PC-9 (cell line): Measurements from ENCODE around the gene NUBPL. TPM values are rescaled to one million over a fixed set of nuclear protein-coding genes. Genes with fewer than 3 reads are reported as not detected.
"Not testable (repeated sequence)": the region's sequence is repeated elsewhere in the genome, so short reads cannot be mapped to it uniquely, and the experiment has no call there.

ENCODE experiments used
- BruUV-seq: library from RNA; stranded (reverse); fragments of 400-500 nt; replicated peaks from 2 replicates; lab custom pipeline; 2021; lab: Mats Ljungman, UMichigan
- CTCF ChIA-PET: fragments of 300-600 bp; sonication (Branson Sonifier 250); formaldehyde crosslinking; loops from one replicate; lab custom pipeline; 2022; ENCODE audit warnings: antibody characterized with exemption; lab: Charles Lee
- POLR2A ChIA-PET: fragments of 300-600 bp; sonication (Branson Sonifier 250); formaldehyde crosslinking; loops from one replicate; lab custom pipeline; 2022; ENCODE audit warnings: antibody characterized with exemption; ENCODE audit not compliant: unreplicated experiment; lab: Charles Lee
- DNase-seq, 2 experiments: peaks; one replicate each; pipeline versions ENCODE4 v3.0.0 to v3.0.0-alpha.2; 2015 to 2022; ENCODE audit warnings: mixed read lengths in 1 of 2
- H2AFZ ChIP-seq: fragments of 200-600 bp; sonication (generic); 2 replicates; pipeline ENCODE4 v1.8.1; 2017; ENCODE audit warnings: antibody characterized with exemption
- H3F3A ChIP-seq: fragments of 200-600 bp; sonication (generic); 2 replicates; pipeline ENCODE4 v1.8.1; 2017; ENCODE audit warnings: antibody characterized with exemption, mild to moderate bottlenecking, low read depth; ENCODE audit not compliant: insufficient read depth
- H3K27ac ChIP-seq: fragments of 200-600 bp; sonication (generic); 2 replicates; pipeline ENCODE4 v1.6.1; 2016; ENCODE audit warnings: mixed run types
- H3K27me3 ChIP-seq: fragments of 200-600 bp; sonication (generic); 2 replicates; pipeline ENCODE4 v1.6.1; 2016; ENCODE audit warnings: low read depth, mixed run types; ENCODE audit not compliant: insufficient read depth
- H3K36me3 ChIP-seq: fragments of 200-600 bp; sonication (generic); 2 replicates; pipeline ENCODE4 v1.6.1; 2016; ENCODE audit warnings: low read depth, mixed run types
- H3K4me1 ChIP-seq: fragments of 200-600 bp; sonication (generic); replicated peaks from 2 replicates; pipeline ENCODE4 v1.6.1; 2016; ENCODE audit warnings: mixed run types; ENCODE audit not compliant: insufficient read depth
- H3K4me2 ChIP-seq: fragments of 200-600 bp; sonication (generic); 2 replicates; pipeline ENCODE4 v1.6.1; 2017; ENCODE audit warnings: mixed run types
- H3K4me3 ChIP-seq: fragments of 200-600 bp; sonication (generic); 2 replicates; pipeline ENCODE4 v1.6.1; 2016; ENCODE audit warnings: mixed run types
- H3K79me2 ChIP-seq: fragments of 200-600 bp; sonication (generic); 2 replicates; pipeline ENCODE4 v1.6.1; 2017; ENCODE audit warnings: low read depth, mixed run types
- H3K9me2 ChIP-seq: fragments of 200-600 bp; sonication (generic); 2 replicates; pipeline ENCODE4 v1.8.1; 2017; ENCODE audit warnings: mild to moderate bottlenecking; ENCODE audit not compliant: insufficient read depth
- H3K9me3 ChIP-seq: fragments of 200-600 bp; sonication (generic); 2 replicates; pipeline ENCODE4 v1.8.1; 2016; ENCODE audit warnings: low read depth; ENCODE audit not compliant: insufficient read depth
- H4K20me1 ChIP-seq: fragments of 200-600 bp; sonication (generic); 2 replicates; pipeline ENCODE4 v1.8.1; 2017; ENCODE audit not compliant: insufficient read depth
- CTCF ChIP-seq: fragments of 200-600 bp; sonication (generic); conservative IDR thresholded peaks from 2 replicates; pipeline ENCODE4 v1.6.1; 2017; ENCODE audit warnings: mixed run types, antibody characterized with exemption, mild to moderate bottlenecking, moderate library complexity
- EZH2 ChIP-seq: fragments of 200-600 bp; sonication (generic); IDR thresholded peaks from 2 replicates; pipeline ENCODE4 v1.8.0; 2017; ENCODE audit warnings: antibody characterized with exemption, low read depth
- intact Hi-C: fragments of 100-400 bp; cut with micrococcal nuclease; formaldehyde crosslinking; loops from one replicate; pipeline ENCODE4 v1.10.0; 2022; ENCODE audit not compliant: unreplicated experiment
- total RNA-seq: library from RNA; stranded (reverse); gene quantifications from 2 replicates; pipeline ENCODE4 v1.2.3, GENCODE V29; 2021

NUBPL gene
- total RNA-seq, 1 experiment from 2014 or later, result 14.6 TPM

- no peaks in the 10 kb centered on the region for H3K79me2 ChIP-seq
- no peaks in the 10 kb centered on the region for H3K36me3 ChIP-seq
- no TSS peak for BruUV-seq
- intact Hi-C loops, result no loop called here
- H2AFZ ChIP-seq, result no peak overlapping the region
- no peak for DNase-seq
- no peaks in the 10 kb centered on the region for H3K27me3 ChIP-seq
- H3K27ac ChIP-seq, result no peak overlapping the region
- no peak overlapping the region for H3K4me3 ChIP-seq
- H3F3A ChIP-seq, result no peaks in the 10 kb centered on the region
- CTCF ChIA-PET, result no interaction called here
- no peaks in the 10 kb centered on the region for H3K4me1 ChIP-seq
- POLR2A ChIA-PET, result no interaction called here
- no peaks in the 10 kb centered on the region; the same call in 1 of the 2 replicates for H3K9me3 ChIP-seq
- H3K9me2 ChIP-seq, result no peaks in the 10 kb centered on the region
- H3K4me2 ChIP-seq, result no peak overlapping the region
- TF ChIP-seq CTCF (no peak), EZH2 (no peak)
- H4K20me1 ChIP-seq, result no peaks in the 10 kb centered on the region
Measured at GRCh38 chr14:31702130-31702529, 140.9 kb downstream of the NUBPL start.

DNA sequence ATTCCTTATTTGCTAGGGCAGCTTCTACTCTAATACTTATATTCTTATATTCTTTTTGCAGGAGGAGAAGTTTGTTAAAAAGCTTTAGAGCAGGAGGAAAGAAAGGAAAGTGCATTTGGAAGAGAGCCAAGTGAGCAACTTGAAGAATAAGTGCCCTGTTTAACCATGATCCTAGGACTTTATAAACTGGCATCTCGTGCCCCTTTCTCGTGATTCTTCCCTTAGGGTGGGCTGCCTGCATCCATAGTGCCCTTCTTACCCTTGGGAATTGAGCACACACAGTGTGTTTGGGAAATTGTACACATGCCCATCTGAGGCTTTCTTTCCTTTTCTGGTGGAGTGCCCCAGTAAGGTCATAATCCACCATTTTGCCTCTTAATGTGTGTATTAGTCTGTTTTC is 141.9 kb downstream of the NUBPL start:
- Histone ChIP-seq H3K4me1 (no peaks in the 10 kb centered on the region), H3K9me3 (no peaks in the 10 kb centered on the region; the same call in 1 of the 2 replicates), H3K79me2 (no peaks in the 10 kb centered on the region), H3K27me3 (no peaks in the 10 kb centered on the region), H3K4me2 (no peak overlapping the region), H4K20me1 (no peaks in the 10 kb centered on the region), H3K9me2 (no peaks in the 10 kb centered on the region), H2AFZ (no peak overlapping the region), H3K36me3 (no peaks in the 10 kb centered on the region), H3K4me3 (no peak overlapping the region), H3F3A (no peaks in the 10 kb centered on the region), H3K27ac (no peak overlapping the region)
- POLR2A ChIA-PET, result no interaction called here
- no TSS peak for BruUV-seq
- CTCF ChIA-PET, result no interaction called here
- no peak for TF ChIP-seq EZH2
- TF ChIP-seq CTCF, result no peak
- intact Hi-C loops, result no loop called here
- DNase-seq, result no peak

DNA sequence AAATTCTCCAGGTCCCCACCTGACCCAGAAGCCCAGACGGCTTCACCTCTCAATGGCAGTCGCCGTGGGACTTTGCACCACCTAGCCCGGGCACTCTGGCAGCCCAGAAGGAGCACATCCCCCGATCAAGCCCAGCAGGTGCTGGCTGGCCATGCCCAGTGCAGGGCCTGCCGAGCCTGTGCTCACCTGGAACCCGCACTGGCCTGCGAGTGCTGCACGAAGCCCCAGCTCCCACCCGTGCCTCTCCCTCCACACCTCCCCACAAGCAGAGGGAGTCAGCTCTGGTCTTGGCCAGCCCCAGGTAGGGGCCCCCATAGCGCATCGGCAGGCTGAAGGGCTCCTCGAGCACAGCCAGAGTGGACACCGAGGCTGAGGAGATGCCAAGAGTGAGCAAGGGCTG is 144.5 kb downstream of the NUBPL start:
- intact Hi-C loops, result no loop called here
- H2AFZ ChIP-seq, result no peak overlapping the region
- TF ChIP-seq EZH2, result no peak
- TF ChIP-seq CTCF, result no peak
- no TSS peak for BruUV-seq
- H3K9me2 ChIP-seq, result no peaks in the 10 kb centered on the region
- no peaks in the 10 kb centered on the region for H4K20me1 ChIP-seq
- H3K4me3 ChIP-seq, result no peak overlapping the region
- H3K4me1 ChIP-seq, result no peaks in the 10 kb centered on the region
- no peaks in the 10 kb centered on the region for H3K79me2 ChIP-seq
- ChIA-PET POLR2A (no interaction called here), CTCF (no interaction called here)
- no peaks in the 10 kb centered on the region for H3F3A ChIP-seq
- H3K36me3 ChIP-seq, result no peaks in the 10 kb centered on the region
- H3K27me3 ChIP-seq, result no peaks in the 10 kb centered on the region
- no peak overlapping the region for H3K4me2 ChIP-seq
- no peaks in the 10 kb centered on the region for H3K9me3 ChIP-seq
- no peak overlapping the region for H3K27ac ChIP-seq
- no peak for DNase-seq

GRCh38 chr14:31708661-31709060 is 147.5 kb downstream of the NUBPL start:
- H3K9me2 ChIP-seq, POLR2A ChIA-PET, BruUV-seq, H2AFZ ChIP-seq, H4K20me1 ChIP-seq, DNase-seq, H3K36me3 ChIP-seq, H3K27me3 ChIP-seq, intact Hi-C loops, H3K4me2 ChIP-seq, CTCF ChIA-PET, H3K79me2 ChIP-seq, H3F3A ChIP-seq, H3K9me3 ChIP-seq, H3K4me1 ChIP-seq, H3K4me3 ChIP-seq, H3K27ac ChIP-seq: not testable (repeated sequence)
